Hepatic stellate cell (primary cell): ENCODE data around the gene CFAP74.

Experiments
- DNase-seq: peaks from one replicate; pipeline ENCODE4 v3.0.0; 2011; ENCODE audit warnings: low spot score

CFAP74 gene

DNA sequence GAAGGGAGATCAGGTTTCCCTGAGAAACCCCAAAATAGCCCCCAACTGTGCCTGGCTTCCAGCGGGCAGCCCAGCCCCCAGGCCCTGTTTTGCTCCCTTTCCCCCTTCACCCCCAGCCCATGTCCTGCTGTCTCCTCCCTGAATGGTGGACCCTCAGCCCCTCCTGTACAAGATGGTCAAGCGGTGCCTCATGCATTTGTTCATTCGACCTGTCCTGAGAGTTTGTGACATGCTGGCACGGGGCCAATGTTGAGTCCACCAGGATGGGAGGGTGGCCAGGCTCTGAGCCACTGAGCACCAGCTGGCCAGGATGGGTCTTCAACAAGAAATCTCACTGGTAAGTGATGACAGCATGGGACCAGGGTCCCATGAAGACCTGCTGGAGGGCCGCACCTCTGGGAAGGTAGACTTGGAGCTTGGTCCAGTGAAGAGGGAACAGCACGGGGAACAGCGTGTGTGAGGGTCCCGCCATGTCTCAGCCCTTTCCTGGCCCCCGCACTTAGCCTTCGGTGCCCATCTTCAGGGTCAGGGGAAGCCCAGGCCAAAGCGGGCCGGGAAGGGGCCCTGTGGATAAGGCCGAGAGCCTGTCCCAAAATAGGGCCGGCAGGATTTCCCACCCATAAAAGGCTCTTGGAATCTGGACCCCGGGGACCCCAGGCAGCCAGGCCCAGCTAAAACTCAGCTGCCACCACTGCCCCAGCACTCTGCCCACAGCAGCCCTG, 88.5 kb downstream of the CFAP74 start, which contains the start of gene CALML6:
Gene CALML6, plus strand, starts transcription at position 290 of the 722 bp plus-strand sequence. Its CDS starts 21 bp downstream, at position 311.
- no peak for DNase-seq

DNA sequence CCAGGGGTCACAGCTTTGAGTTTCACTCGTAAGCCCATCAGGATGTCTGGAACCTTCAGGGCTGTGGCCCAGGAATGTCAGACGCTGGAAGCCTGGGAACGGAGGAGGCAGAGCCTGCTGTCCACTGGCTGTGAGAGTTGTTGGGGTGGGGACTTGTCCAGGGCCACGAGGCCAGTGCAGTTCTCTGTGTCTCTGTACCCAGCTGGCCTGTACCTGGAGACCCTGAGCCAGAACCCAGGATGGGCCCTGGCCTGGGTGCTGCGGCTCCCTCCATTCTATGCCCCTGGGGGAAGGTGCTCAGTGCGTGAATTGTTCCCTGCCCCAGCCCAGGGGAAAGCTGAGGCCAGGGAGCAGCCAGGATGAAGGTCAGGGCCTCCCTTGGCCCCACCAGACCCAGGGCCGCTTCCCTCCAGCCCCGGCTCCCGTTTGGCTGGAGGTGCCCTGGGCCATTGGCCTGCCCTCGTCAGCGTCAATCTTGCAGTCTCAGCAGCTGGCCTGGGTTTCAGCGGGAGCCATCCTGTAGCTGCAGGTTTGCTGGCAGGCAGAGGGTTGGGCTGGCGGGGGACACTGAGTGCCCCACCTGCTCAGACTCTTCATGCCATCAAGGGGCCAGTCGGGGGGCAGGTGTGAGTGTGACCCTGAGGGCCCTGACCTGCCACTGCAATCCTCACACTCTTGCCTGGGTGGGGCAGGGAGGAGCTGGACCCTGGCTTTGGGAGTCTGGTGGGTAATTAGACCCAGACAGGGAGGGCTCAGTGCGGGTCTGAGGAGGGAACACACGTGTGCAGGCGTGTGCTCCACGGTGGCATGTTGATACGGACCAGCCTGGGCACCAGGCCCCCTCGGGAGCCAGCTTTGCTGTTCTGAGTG, 89.2 kb downstream of the CFAP74 start:
- no peak for DNase-seq

DNA sequence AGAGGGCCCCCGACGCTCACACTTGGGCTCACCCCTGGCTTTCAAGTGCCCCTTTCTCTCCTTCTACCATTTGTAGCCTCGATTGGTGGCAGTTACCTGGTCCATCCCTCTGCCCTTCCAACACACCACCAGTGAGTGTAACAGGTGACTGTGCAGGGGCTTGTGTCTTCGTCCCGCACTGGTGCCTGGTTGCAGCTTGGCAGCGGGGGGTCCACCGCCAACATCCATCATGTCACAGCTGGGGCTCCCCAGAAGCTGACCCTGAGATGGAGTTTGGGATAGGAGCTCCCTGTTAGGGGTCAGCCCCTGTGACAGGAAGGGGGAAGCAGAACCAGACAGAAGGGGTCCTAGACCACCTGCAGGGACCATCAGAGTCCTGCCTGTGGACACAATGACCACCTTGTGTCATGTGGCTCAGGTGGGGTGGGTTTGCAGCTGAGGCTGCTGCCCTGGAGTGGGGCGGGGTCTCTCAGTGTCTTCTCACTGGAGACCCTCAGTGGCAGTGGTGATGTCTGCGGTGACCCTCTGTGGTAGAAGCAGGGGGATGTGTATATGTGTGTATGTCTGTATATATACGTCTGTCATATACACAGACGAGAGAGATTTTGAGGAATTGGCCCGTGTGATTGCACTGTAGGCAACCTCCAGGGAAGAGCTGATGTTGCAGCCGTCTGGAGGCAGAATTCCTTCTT, 92.1 kb downstream of the CFAP74 start:
- DNase-seq: no peak

DNA sequence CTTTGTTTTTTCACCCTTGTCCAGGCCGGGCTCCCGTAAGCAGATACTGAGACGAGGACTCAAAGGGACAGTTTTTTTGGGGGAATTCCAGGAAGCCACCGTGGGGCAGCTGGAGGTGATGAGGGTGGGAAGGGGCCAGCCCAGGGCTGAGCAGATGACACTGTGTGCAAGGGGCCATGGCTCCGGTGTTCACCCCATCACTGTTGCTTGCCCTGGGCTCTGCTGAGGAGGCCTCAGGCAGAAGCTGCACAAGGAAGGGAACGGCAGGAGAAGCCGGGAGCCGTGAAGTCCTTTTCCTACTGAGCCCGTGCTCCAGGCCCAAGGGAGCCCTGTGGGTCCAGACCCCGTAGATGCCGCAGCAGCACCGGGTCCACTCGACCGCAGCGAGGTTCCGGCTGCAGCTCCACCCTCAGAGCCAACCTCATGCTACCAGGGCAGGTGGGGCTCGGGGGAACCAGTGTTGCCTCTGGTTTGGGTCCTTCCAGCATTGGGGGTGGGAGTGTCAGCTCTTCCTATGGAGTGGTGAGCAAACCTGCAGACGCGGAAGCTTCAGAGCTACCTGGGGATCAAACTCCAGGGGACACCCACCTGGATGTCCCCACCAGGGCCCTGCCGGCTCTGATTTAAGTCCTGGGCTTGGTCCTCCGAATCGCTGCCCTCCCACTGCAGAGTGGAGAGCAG, 92.8 kb downstream of the CFAP74 start:
- no peak for DNase-seq

DNA sequence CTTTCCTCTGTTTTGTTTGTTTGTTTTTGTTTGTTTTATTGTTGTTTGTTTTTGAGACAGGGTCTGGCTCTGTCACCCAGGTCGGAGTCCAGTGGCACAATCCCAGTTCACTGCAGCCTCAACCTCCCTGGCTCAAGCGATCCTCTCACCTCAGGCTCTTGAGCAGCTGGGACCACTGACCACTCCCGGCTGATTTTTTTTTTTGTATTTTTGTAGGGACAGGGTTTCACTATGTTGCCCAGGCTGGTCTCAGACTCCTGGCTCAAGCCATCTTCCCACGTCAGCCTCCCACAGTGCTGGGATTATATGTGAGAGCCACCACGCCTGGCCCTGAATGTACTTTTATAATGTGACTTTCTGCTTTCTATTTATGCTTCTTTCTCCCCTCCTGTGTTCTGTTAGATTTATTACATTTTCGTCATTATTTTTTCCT, 93.5 kb downstream of the CFAP74 start:
- DNase-seq: no peak

DNA sequence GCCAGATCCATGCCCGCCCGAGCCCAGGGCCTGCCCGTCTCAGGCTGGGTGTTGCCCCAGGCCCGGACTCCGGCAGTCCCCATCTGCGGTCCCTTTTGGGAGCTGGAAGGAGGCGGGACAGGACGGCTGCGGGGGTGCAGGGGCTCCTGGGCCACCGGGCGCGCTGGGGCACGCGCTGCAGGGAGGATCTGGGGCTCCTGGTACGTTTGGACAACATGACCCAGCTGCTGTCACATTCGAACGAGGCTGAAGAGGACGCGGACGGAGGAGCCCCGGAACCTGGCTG, 95.1 kb downstream of the CFAP74 start:
- no peak for DNase-seq

DNA sequence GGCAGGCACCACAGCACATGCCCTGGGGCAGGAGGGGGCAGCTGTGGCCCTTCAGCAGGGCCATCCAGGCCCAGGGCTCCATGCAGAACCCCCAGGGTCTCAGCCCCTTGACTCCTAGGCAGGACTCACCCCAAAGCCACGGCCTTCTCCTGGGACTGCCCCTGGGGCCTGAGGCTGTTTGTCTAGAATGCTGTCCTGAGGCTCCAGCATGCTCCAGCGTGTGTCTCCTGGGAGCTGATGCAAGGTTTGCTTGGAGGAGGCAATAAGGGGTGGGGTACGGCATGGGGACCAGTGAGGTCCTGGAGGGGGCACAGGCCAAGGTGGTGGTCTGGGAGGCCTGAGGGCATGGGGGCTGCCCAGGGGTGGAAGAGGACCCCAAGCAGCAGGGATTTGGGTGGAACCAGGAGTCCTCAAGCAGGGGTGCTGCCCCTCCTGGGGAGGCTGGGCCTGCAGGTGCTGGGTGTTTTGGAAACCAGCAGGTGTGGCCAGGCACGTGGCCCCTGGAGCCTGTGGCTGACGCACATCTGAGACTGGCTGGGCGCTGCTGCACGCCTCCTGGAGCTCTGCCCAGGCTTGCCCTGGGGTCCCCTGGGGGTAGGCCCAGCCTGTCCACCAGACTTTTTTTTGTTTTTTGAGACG, 96.4 kb downstream of the CFAP74 start:
- DNase-seq: no peak

DNA sequence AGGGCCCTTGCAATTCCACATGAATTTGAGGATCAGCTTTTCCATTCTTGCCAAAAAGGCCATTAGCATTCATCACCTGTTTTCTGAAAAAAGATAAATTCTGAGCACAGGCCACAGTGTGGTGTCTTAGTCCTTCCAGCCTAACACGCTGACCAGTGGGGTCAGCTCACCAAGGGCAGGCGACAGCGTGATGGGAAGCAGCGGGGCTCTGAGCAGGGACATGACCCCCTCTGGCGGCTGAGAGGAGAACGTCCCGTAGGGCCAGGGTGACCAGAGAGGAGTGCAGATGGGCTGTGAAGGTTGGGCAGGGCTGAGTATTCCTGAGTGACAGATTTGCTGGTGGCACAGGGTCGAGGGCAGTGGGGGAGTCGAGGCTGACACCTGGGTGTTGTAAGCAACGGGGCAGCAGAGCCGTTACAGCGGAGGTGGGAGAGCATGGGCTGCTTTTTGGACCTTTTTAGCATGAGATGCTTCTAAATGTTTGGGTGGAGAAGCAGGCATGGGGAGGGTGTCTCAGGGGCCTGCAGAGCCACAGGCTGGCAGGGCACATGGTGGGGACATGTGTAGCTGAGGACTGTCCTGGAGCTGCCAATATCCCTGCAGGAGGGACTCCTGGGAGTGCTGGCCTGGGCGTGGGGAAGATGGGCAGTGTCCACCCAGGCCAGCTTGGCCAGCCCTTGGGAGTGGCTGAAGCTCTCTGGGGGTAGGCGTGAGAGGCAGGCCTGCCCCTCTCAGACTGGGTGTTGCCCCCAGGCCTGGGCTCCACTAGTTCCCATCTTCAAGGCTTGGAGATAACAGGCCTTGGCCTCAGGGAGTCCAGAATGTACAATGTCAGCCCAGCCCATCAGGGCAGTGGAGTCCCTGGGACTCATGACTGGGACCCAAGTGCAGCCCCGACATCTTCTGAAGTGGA, 97.1 kb downstream of the CFAP74 start:
- DNase-seq: peak; percentile 95

DNA sequence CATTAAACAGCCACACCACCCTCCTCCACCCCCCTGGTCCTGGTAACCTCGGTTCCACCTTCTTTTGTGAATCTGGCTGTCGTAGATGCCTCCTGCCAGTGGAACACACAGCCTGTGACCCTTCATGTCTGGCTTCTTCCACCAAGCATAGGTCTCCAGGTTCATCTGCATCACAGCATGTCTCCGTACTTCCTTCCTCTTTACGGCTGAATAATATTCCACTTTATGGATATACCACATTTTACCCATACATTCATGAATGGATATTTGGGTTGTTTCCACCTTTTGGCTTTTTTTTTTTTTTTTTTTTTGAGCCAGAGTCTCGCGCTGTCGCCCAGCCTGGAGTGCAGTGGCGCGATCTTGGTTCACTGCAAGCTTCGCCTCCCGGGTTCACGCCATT, 100.4 kb downstream of the CFAP74 start:
- DNase-seq: no peak

DNA sequence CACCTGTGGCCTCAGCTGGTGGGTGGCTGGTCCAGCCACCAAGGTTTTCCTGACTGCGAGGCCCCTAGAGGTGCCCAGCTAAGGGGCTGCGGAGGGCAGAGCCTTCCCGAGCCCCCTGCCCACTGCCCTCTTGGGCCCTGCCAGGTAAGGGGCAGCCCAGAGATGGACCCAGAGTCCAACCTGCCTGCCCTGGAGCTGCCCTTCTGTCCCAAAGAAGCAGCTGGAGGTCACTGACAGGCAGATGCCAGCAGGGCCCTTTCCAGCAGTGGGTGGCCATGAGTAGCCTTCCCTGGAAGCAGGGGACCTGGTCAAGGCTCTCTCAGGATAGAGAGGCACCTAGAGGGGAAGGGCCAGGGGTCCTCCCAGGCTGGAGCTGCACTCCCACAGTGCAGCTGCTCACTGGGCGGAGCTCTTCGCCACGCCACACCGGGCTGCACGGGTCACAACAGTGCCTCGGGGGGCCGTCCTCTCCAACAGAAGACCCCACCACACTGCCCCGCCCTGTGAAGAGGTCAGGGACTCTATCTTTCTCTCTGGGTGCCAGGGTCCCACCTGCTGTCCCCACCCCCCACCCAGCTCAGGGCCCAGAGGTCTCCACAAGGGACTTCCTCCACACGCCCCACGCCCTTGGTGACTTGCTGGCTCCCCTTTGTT, 101.8 kb downstream of the CFAP74 start:
- no peak for DNase-seq

DNA sequence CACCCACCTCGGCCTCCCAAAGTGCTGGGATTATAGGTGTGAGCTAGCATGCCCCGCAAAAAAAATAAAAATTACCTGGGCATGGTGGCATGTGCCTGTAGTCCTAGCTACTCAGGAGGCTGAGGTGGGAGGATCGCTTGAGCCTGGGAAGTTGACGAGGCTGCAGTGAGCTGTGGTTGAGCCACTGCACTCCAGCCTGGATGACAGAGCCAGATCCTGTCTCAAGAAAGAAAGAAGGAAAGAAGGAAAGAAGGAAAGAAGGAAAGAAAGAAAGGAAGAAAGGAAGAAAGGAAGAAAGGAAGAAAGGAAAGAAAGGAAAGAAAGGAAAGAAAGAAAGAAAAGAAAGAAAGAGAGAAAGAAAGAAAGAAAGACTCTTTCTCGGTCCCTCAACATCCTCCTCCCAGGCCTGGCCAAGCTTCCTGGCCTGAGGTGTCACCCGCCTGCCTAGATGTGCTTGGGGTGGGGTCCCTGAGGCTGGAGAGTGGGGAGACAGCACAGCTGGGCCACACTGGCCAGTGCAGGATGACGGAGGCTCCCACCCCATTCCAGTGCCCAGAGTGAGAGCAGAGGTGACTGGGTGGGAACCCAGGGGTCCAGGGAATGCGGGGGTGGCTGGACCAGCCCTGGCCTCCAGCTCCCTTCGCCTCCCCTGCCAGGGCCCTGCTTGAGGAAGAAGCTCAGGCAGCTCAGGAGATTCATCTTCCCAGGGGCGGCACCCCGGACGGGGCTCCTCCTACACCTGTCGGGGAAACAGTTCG, 102.5 kb downstream of the CFAP74 start:
- DNase-seq: no peak

DNA sequence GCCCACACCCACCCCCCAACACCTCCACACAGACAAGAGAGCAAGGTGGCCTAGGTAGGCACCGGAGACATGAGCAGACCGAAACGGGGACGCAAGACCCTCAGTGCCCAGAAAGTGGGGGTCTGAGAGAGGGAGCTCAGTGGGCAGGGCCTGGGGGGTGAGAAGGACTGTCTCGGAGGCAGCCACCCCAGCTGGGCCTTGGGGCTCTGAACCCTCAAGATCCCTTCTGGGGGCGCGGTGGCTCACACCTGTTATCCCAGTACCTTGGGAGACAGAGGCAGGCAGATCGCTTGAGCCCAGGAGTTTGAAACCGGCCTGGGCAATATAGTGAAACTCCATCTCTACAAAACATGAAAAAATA, 103.6 kb downstream of the CFAP74 start:
- DNase-seq: no peak

DNA sequence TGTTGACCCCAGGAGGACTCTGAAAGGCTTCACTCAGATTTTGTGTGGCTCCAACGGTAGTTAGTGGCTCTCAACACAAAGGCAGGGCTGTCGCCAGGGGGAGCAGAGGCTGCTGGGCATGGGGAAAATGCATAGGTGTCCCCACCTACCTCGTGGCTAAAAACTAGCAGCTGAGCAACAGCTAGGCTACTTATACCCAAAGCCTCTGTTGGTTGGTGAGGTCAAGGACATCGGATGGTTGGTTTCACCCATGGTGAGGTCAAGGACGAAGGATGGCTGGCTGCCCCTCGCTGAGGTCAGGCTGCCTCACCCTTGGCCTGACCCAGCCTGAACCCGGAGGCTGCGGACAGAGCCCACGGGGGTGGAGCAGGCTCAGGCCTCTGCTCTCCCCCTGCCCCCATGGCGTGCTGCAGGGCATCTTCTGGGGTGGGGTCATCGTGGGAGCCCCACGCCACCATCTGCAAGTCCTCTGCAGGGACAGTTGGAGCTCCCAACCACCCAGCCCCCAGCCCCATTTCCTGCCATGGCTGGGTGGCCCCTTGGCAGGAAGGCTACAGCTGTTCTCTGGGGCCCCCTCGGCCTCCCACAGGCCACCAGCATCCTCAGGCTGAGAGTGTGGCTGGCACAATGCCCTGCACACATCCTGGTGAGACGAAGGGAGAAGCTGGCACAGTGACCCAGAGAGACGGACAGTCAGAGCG, 104.2 kb downstream of the CFAP74 start:
- DNase-seq: no peak

DNA sequence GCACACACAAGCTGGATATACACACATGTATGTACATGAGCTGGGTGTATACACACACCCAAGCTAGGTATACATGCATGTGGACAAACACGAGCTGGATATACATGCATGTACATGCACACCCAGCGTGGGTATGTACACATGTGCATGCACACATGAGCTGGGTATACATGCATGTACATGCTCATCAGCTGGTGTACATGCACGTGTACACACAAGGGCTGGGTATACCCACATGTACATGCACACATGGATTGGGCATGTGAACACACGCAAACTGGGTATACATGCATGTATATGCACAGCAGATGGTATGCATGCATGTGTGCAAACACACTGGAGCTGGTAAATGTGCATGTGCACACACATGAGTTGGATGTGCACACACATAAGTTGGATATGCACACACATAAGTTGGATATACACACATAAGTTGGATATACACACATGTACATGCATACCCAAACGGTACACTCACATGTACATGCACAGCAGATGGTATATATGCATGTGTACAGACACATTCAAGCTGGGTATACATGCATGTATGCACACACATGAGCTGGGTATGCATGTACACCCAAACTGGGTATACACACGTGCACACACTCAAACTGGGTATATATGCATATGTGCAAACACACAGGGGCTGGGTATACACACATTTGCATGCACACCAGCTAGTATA, 105.2 kb downstream of the CFAP74 start:
- no peak for DNase-seq

DNA sequence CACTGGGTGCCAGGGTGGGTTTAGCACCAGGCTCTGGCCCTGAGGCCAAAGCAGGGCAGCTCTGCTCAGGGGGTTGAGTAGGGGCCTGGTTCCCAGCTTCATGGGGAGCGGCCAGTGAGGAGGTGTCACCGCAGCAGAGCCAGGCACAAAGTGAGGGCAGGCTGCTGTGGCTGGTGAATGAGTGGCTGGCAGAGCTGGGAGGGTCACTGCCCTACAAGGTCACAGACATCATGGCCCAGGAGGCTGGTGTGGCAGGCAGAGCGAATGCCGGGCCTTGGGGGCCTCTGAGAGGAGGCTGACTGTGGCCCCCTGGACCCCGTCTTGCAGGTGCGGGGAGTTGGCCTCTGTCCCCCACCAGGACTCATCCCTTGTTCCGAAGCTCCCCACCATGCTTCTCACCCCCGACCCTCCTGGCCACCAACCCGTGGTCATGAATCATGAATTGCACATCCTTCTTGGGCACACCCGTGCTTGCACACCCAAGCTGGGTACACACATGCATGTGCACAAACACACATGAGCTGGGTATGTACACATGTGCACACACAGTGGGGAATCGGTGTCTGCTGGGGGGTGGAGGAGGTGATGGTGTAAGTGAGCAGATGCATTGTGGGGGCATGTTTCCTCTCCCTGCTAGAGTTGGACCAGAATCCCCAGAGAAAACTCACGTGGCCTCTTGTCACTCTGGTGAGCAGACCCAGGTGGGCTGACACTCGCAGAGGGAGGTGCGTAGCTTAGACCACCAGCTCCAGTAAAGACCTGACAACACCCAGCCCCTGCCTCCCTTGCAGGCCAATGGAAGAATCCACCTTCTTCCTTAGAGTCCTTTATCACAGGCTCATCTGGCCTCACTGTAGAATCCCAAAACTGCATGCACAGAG, 107.9 kb downstream of the CFAP74 start:
- no peak for DNase-seq

DNA sequence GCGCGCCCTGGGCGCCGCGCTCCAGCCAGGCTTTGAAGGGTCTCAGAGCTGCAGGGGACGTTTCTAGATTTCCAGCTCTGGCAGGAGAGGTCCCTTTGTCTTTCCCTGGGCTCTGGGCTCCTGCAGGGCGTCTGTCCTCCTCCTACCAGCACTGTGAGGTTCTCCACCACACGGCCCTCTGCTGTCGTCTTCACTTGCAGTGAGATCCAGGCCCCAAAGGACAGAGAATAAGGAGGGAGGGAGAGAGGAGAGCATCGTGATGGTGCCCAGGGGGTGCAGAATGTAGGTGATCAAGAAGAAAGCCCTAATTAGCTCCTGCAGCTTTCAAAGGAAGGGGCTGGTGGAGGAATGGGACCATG, 108.5 kb downstream of the CFAP74 start:
- DNase-seq: no peak

DNA sequence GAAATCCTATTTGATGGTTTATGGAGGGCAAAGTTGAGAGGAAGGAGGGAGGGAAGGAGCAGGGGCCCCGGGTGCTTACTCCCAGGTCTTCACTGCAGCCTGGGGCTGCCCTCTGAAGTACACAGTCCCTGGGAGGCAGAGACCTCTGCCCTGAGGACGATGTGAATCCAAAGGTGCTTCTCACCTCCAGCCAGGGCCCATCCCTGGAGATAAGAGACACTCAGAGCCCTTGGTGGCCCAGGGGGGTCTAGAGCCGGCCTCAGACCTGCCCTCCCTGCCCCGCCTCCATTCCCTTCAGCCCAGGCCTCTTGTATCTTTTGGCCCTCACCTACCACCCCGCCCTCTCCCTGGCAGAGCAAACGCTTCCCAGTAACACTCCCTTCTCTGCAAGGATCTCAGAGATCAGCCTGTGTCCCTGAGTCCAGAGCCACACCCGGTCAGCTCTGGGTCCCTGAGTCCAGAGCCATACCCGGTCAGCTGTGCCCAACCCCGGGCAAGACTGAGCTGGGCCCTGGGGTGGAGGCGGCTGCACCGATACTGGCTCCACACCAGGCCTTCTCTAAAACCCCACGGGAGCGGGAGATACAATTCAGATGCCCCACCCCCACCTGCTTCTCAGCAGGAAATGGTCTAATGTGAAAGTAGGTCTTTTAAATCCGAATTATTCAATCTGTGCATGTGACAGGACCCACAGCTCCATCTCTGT, 109.1 kb downstream of the CFAP74 start:
- no peak for DNase-seq
